ENCODE results near the gene SLC22A23.
A peak's percentile ranks its signal among the peaks of the same experiment; 100 is the strongest.

SLC22A23 gene

GRCh38 chr6:3345836-3346235 lies 111.0 kb downstream of the SLC22A23 start:
- H3K27me3 ChIP-seq (ENCODE audit: control insufficient read depth, insufficient read depth, low read length) = no peaks in the 10 kb centered on the region
- H3K9ac ChIP-seq (ENCODE audit: low read depth, low read length) = no peak overlapping the region
- no peaks in the 10 kb centered on the region for H3K9me3 ChIP-seq (ENCODE audit: control insufficient read depth, insufficient read depth, low read length)
- H3K4me3 ChIP-seq (ENCODE audit: low read depth, low read length) = no peak overlapping the region
- H3K27ac ChIP-seq (ENCODE audit: low read depth, low read length) = no peak overlapping the region
- peaks cover 35% of the 10 kb centered on the region for H3K4me1 ChIP-seq (ENCODE audit: control insufficient read depth, insufficient read depth, low read length)
- no peaks in the 10 kb centered on the region for H3K36me3 ChIP-seq (ENCODE audit: control insufficient read depth, insufficient read depth, low read length)

GRCh38 chr6:3343089-3343883 lies 113.6 kb downstream of the SLC22A23 start:
- H3K4me3 ChIP-seq (ENCODE audit: low read depth, low read length) = no peak overlapping the region
- H3K9me3 ChIP-seq (ENCODE audit: control insufficient read depth, insufficient read depth, low read length) = no peaks in the 10 kb centered on the region
- no peak overlapping the region for H3K9ac ChIP-seq (ENCODE audit: low read depth, low read length)
- H3K27ac ChIP-seq (ENCODE audit: low read depth, low read length) = no peak overlapping the region
- no peaks in the 10 kb centered on the region for H3K36me3 ChIP-seq (ENCODE audit: control insufficient read depth, insufficient read depth, low read length)
- peaks cover 54% of the 10 kb centered on the region for H3K4me1 ChIP-seq (ENCODE audit: control insufficient read depth, insufficient read depth, low read length)
- no peaks in the 10 kb centered on the region for H3K27me3 ChIP-seq (ENCODE audit: control insufficient read depth, insufficient read depth, low read length)

GRCh38 chr6:3341467-3341866 lies 115.4 kb downstream of the SLC22A23 start:
- Histone ChIP-seq H3K9ac (ENCODE audit: low read depth, low read length) (no peak overlapping the region), H3K9me3 (ENCODE audit: control insufficient read depth, insufficient read depth, low read length) (no peaks in the 10 kb centered on the region), H3K4me3 (ENCODE audit: low read depth, low read length) (peak overlapping the region; percentile 22), H3K27ac (ENCODE audit: low read depth, low read length) (peak overlapping the region; percentile 90), H3K36me3 (ENCODE audit: control insufficient read depth, insufficient read depth, low read length) (no peaks in the 10 kb centered on the region), H3K27me3 (ENCODE audit: control insufficient read depth, insufficient read depth, low read length) (no peaks in the 10 kb centered on the region), H3K4me1 (ENCODE audit: control insufficient read depth, insufficient read depth, low read length) (peaks cover 66% of the 10 kb centered on the region)

- H3K36me3 ChIP-seq (ENCODE audit: control insufficient read depth, insufficient read depth, low read length) = no peaks in the 10 kb centered on the region
- H3K27me3 ChIP-seq (ENCODE audit: control insufficient read depth, insufficient read depth, low read length) = no peaks in the 10 kb centered on the region
- no peaks in the 10 kb centered on the region for H3K9me3 ChIP-seq (ENCODE audit: control insufficient read depth, insufficient read depth, low read length)
- peak overlapping the region; percentile 90 for H3K27ac ChIP-seq (ENCODE audit: low read depth, low read length)
- H3K9ac ChIP-seq (ENCODE audit: low read depth, low read length) = no peak overlapping the region
- H3K4me1 ChIP-seq (ENCODE audit: control insufficient read depth, insufficient read depth, low read length) = peaks cover 66% of the 10 kb centered on the region
- H3K4me3 ChIP-seq (ENCODE audit: low read depth, low read length) = no peak overlapping the region
Measured at GRCh38 chr6:3340894-3341293, 116.0 kb downstream of the SLC22A23 start.

- H3K27me3 ChIP-seq (ENCODE audit: control insufficient read depth, insufficient read depth, low read length) = no peaks in the 10 kb centered on the region
- H3K4me3 ChIP-seq (ENCODE audit: low read depth, low read length) = no peak overlapping the region
- no peak overlapping the region for H3K9ac ChIP-seq (ENCODE audit: low read depth, low read length)
- no peaks in the 10 kb centered on the region for H3K9me3 ChIP-seq (ENCODE audit: control insufficient read depth, insufficient read depth, low read length)
- H3K27ac ChIP-seq (ENCODE audit: low read depth, low read length) = peak overlapping the region; percentile 90
- H3K4me1 ChIP-seq (ENCODE audit: control insufficient read depth, insufficient read depth, low read length) = peaks cover 66% of the 10 kb centered on the region
- H3K36me3 ChIP-seq (ENCODE audit: control insufficient read depth, insufficient read depth, low read length) = no peaks in the 10 kb centered on the region
Measured at GRCh38 chr6:3340358-3340802, 116.5 kb downstream of the SLC22A23 start.

- H3K4me3 ChIP-seq (ENCODE audit: low read depth, low read length) = no peak overlapping the region
- no peaks in the 10 kb centered on the region for H3K36me3 ChIP-seq (ENCODE audit: control insufficient read depth, insufficient read depth, low read length)
- no peak overlapping the region for H3K9ac ChIP-seq (ENCODE audit: low read depth, low read length)
- H3K4me1 ChIP-seq (ENCODE audit: control insufficient read depth, insufficient read depth, low read length) = peaks cover 66% of the 10 kb centered on the region
- H3K9me3 ChIP-seq (ENCODE audit: control insufficient read depth, insufficient read depth, low read length) = no peaks in the 10 kb centered on the region
- H3K27ac ChIP-seq (ENCODE audit: low read depth, low read length) = peak overlapping the region; percentile 90
- H3K27me3 ChIP-seq (ENCODE audit: control insufficient read depth, insufficient read depth, low read length) = no peaks in the 10 kb centered on the region
Measured at GRCh38 chr6:3339811-3340210, 117.0 kb downstream of the SLC22A23 start.

- Histone ChIP-seq H3K9ac (ENCODE audit: low read depth, low read length) (no peak overlapping the region; the same call in 1 of the 2 replicates), H3K9me3 (ENCODE audit: control insufficient read depth, insufficient read depth, low read length) (no peaks in the 10 kb centered on the region), H3K4me1 (ENCODE audit: control insufficient read depth, insufficient read depth, low read length) (peaks cover 66% of the 10 kb centered on the region), H3K27me3 (ENCODE audit: control insufficient read depth, insufficient read depth, low read length) (no peaks in the 10 kb centered on the region), H3K27ac (ENCODE audit: low read depth, low read length) (peak overlapping the region; percentile 90), H3K4me3 (ENCODE audit: low read depth, low read length) (no peak overlapping the region), H3K36me3 (ENCODE audit: control insufficient read depth, insufficient read depth, low read length) (no peaks in the 10 kb centered on the region)
Measured at GRCh38 chr6:3337521-3338350, 119.1 kb downstream of the SLC22A23 start.

- Histone ChIP-seq H3K9me3 (ENCODE audit: control insufficient read depth, insufficient read depth, low read length) (no peaks in the 10 kb centered on the region), H3K36me3 (ENCODE audit: control insufficient read depth, insufficient read depth, low read length) (no peaks in the 10 kb centered on the region), H3K9ac (ENCODE audit: low read depth, low read length) (no peak overlapping the region), H3K4me3 (ENCODE audit: low read depth, low read length) (no peak overlapping the region), H3K4me1 (ENCODE audit: control insufficient read depth, insufficient read depth, low read length) (peaks cover 61% of the 10 kb centered on the region), H3K27me3 (ENCODE audit: control insufficient read depth, insufficient read depth, low read length) (no peaks in the 10 kb centered on the region), H3K27ac (ENCODE audit: low read depth, low read length) (peak overlapping the region; percentile 90)
Measured at GRCh38 chr6:3336859-3337515, 119.9 kb downstream of the SLC22A23 start.

- H3K36me3 ChIP-seq (ENCODE audit: control insufficient read depth, insufficient read depth, low read length) = no peaks in the 10 kb centered on the region
- H3K9me3 ChIP-seq (ENCODE audit: control insufficient read depth, insufficient read depth, low read length) = no peaks in the 10 kb centered on the region
- H3K27me3 ChIP-seq (ENCODE audit: control insufficient read depth, insufficient read depth, low read length) = no peaks in the 10 kb centered on the region
- peaks cover 58% of the 10 kb centered on the region for H3K4me1 ChIP-seq (ENCODE audit: control insufficient read depth, insufficient read depth, low read length)
- H3K27ac ChIP-seq (ENCODE audit: low read depth, low read length) = no peak overlapping the region
- no peak overlapping the region for H3K9ac ChIP-seq (ENCODE audit: low read depth, low read length)
- H3K4me3 ChIP-seq (ENCODE audit: low read depth, low read length) = no peak overlapping the region
Measured at GRCh38 chr6:3336066-3336786, 120.6 kb downstream of the SLC22A23 start.

GRCh38 chr6:3335169-3335568 lies 121.7 kb downstream of the SLC22A23 start:
- Histone ChIP-seq H3K4me1 (ENCODE audit: control insufficient read depth, insufficient read depth, low read length) (peaks cover 48% of the 10 kb centered on the region), H3K9me3 (ENCODE audit: control insufficient read depth, insufficient read depth, low read length) (no peaks in the 10 kb centered on the region), H3K27me3 (ENCODE audit: control insufficient read depth, insufficient read depth, low read length) (no peaks in the 10 kb centered on the region), H3K36me3 (ENCODE audit: control insufficient read depth, insufficient read depth, low read length) (no peaks in the 10 kb centered on the region), H3K27ac (ENCODE audit: low read depth, low read length) (no peak overlapping the region), H3K4me3 (ENCODE audit: low read depth, low read length) (no peak overlapping the region), H3K9ac (ENCODE audit: low read depth, low read length) (no peak overlapping the region)

Data from HUES48 (cell line).